ENCODE measurements around the gene TMEM266.

Gene TMEM266

DNA sequence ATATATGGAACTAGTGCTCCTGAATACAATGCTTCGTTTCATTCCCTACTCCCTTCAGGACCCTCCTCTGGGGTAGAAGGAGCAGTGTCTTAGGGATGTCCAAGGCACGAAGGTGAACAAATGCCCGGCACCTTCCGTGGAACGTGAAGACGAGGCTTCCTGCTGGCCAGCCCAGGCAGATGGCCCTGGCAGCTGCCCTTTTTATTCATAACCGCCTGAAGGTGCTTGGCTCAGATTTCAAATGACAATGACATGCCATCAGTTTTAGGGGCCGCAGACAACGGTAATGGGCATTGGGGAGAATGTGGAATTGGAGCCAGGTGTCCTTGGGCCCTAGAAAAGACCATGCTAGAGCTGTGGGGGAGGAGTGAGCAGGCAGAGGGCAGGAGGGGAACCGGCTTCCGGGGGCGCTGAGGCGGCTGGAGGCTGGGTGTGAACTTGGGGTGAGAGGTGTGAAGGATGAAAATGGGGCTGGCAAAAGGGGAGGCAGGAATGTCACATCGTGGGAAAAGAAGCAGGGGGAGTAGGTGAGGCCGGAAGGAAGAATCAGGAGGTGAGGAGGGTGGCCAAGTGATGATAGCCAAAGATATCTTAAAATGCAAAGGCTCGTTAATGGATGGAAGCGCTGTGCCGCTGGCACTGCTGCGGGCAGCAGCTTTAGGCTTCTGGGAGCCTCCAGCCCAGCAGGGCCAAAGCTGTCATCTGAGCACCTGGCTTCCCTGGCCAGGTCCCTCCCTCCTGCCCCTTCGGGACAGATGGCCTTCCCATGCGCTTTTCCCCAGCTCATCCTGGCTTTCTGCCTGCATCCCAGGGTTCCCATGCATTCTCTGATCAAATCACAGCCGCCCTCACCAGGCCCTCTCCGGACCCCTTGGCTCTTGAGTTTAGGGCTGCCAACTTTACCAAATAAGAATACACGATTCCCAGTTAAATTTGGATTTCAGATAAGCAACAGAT lies 93.7 kb downstream of the TMEM266 start:
- TF ChIP-seq, protein P1, sequence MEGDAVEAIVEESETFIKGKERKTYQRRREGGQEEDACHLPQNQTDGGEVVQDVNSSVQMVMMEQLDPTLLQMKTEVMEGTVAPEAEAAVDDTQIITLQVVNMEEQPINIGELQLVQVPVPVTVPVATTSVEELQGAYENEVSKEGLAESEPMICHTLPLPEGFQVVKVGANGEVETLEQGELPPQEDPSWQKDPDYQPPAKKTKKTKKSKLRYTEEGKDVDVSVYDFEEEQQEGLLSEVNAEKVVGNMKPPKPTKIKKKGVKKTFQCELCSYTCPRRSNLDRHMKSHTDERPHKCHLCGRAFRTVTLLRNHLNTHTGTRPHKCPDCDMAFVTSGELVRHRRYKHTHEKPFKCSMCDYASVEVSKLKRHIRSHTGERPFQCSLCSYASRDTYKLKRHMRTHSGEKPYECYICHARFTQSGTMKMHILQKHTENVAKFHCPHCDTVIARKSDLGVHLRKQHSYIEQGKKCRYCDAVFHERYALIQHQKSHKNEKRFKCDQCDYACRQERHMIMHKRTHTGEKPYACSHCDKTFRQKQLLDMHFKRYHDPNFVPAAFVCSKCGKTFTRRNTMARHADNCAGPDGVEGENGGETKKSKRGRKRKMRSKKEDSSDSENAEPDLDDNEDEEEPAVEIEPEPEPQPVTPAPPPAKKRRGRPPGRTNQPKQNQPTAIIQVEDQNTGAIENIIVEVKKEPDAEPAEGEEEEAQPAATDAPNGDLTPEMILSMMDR (conservative IDR thresholded peaks at IDR 0.05; ENCODE audit: low read depth, low read length), result no peak
- H3K4me3 ChIP-seq (ENCODE audit: low read length), result no peak overlapping the region
- DNase-seq (ENCODE audit: low read depth), result no peak

DNA sequence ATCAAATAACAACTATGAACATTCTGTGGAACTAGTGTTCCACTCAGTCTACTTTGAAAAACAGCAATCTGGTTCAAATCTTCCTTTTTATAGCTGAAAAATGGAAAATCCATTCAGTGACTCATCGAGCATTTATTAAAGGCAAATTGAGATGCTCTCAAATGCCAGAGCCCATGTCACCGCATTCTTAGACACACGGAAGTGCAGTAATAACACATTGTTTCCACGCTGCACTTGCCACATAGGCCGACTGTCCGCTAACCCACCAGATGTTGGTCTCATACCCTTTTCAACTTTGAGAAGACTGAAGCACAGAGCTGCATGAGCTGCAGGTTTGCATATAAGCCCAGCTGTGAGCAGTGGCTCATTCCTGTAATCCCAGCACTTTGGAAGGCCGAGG lies 95.9 kb downstream of the TMEM266 start:
- TF ChIP-seq, protein P1 (conservative IDR thresholded peaks at IDR 0.05; ENCODE audit: low read depth, low read length), result no peak
- no peak for DNase-seq (ENCODE audit: low read depth)
- no peak overlapping the region for H3K4me3 ChIP-seq (ENCODE audit: low read length)

DNA sequence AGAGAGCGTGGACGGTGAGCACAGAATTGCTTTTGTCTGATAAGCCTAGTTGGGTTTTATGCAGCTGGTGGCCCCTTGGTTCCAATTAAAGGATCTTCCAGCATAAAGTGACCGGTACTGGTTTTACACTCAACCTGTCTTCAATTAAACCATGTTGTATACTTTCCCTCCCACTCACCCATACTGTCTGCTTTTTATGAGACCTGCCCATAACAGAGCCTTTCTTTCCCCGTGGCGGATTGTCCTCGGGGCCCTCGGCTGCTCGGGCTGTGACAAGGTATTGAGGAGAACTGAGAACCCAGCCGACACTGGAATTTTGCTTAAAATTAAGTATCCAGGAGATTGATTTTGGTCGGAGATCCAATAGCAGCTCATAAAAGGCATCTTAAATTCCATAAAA lies 98.4 kb downstream of the TMEM266 start:
- no peak overlapping the region for H3K4me3 ChIP-seq (ENCODE audit: low read length)
- no peak for DNase-seq (ENCODE audit: low read depth)
- TF ChIP-seq, protein P1 (conservative IDR thresholded peaks at IDR 0.05; ENCODE audit: low read depth, low read length), result no peak

DNA sequence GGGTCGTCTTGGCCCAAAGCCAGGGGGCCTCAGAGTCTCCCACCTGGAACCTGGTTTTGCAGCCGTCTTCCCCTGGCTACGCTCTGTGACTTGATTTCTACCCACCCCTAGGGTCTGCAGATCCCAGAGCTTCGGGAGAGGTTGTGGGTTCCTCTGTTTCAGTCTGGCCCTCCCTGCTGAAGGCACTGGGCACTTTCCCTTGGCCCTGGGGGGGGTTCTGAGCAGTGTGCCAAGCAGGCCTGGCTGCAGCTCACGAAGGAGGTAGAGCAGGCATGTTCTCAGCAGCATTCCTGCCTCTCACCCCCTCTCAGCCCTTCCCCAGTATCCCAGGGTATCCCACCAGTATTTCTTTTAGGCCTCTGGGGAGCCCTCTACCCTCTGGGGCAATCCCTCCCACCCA lies 99.0 kb downstream of the TMEM266 start:
- H3K4me3 ChIP-seq (ENCODE audit: low read length), result no peak overlapping the region
- TF ChIP-seq, protein P1 (conservative IDR thresholded peaks at IDR 0.05; ENCODE audit: low read depth, low read length), result no peak
- DNase-seq (ENCODE audit: low read depth), result no peak

DNA sequence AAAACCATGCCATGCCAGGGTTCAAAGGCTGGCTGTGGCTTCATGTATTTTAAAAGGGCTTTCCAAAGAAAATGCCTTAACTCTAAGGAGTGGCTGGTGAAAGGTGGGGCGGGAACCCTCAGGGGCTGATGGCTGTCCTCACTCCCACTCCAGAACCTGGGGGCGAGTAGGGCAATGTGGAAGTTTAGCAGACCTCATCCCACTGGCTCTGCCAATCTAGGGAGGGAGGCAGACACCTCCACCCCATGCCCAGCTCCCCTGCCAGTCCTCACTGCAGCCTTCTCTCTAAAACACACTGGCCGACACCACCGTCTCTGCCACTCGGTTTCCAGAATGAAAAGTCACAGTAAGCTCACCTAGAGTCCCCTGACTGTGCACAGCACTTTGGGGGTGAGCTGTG lies 99.5 kb downstream of the TMEM266 start:
- no peak overlapping the region for H3K4me3 ChIP-seq (ENCODE audit: low read length)
- TF ChIP-seq, protein P1 (conservative IDR thresholded peaks at IDR 0.05; ENCODE audit: low read depth, low read length), result no peak
- no peak for DNase-seq (ENCODE audit: low read depth)

DNA sequence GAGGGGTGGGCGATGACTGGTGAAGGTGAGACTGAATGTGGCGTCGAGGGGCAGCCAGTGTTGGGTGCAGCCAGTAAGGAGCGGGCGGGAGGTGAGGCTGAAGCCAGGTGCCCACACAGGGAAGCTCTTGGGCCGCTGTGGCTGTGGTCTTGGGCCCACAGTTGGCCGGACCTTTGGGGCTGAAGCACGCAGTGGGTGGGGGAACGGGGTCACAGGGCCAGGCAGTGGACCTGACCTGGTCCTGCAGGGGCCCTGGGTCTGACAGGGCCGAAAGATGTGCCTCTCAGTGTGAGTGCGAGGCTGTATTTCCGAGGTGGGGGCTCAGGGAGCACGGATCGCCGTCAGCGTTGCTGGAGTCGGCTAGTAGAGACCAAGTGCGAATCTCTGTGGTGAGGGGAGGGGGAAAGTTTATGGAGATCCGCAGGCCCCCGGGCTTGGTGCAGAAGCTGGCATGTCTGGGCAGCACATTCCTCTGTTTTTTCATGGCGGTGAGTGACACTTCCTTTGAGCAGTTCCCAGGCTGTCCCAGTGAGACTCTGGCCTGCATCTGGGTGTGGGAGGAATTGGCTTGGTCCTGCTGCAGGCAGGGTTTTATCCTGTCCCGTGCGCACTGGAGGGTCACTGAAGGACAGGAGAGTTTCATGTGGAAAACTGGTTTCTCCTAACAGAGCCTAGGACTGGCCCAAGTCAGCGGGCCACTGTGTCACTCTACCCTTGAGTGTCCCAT lies 100.8 kb downstream of the TMEM266 start:
- H3K4me3 ChIP-seq (ENCODE audit: low read length), result no peak overlapping the region

More for the DNA sequence above, 100.8 kb downstream of the TMEM266 start:
- DNase-seq (ENCODE audit: low read depth), result no peak
- TF ChIP-seq, protein P1 (conservative IDR thresholded peaks at IDR 0.05; ENCODE audit: low read depth, low read length), result no peak
